ENCODE measurements around the gene GPATCH2L.

DNA sequence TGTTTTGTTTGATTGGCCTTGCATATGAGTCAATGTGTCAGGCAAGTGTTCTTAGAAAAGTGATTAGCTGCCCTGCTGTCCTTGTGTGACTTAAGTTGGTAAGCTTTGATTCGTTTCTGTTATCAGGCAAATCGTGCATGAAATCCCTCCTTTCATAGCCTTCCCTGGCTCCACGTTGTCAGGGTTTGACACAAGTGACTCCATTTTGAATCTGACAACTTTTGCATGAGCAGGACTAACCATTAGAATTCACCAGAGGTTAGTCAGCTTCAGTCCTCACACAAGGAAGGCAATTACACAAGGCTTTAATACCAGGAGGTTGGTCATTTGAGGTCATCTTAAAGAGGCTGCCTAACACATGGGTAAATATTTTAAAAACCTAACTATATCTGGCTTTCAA, 68.2 kb downstream of the GPATCH2L start:
- TF ChIP-seq, protein P1, sequence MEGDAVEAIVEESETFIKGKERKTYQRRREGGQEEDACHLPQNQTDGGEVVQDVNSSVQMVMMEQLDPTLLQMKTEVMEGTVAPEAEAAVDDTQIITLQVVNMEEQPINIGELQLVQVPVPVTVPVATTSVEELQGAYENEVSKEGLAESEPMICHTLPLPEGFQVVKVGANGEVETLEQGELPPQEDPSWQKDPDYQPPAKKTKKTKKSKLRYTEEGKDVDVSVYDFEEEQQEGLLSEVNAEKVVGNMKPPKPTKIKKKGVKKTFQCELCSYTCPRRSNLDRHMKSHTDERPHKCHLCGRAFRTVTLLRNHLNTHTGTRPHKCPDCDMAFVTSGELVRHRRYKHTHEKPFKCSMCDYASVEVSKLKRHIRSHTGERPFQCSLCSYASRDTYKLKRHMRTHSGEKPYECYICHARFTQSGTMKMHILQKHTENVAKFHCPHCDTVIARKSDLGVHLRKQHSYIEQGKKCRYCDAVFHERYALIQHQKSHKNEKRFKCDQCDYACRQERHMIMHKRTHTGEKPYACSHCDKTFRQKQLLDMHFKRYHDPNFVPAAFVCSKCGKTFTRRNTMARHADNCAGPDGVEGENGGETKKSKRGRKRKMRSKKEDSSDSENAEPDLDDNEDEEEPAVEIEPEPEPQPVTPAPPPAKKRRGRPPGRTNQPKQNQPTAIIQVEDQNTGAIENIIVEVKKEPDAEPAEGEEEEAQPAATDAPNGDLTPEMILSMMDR (IDR thresholded peaks at IDR 0.05) = no peak
- TF ChIP-seq POLR2A (IDR thresholded peaks at IDR 0.05) = no peak
